Right hindlimb (tissue), 1 donor: Measurements from ENCODE around the gene DGCR8.

Experiments
- DNase-seq: peaks from one replicate; pipeline ENCODE4 v3.0.0-alpha.2; 2018

The DGCR8 gene

GRCh38 chr22:20140521-20140964 is 60.5 kb downstream of the DGCR8 start:
- no peak for DNase-seq

GRCh38 chr22:20141186-20142077 is 61.4 kb downstream of the DGCR8 start:
- no peak for DNase-seq

- no peak for DNase-seq
Measured at GRCh38 chr22:20142711-20143621, 62.9 kb downstream of the DGCR8 start.

GRCh38 chr22:20143883-20144665 is 64.0 kb downstream of the DGCR8 start:
- no peak for DNase-seq

- no peak for DNase-seq
Measured at GRCh38 chr22:20145206-20145831, 65.3 kb downstream of the DGCR8 start.

GRCh38 chr22:20145832-20146223 is 65.8 kb downstream of the DGCR8 start:
- DNase-seq, result no peak

GRCh38 chr22:20146777-20147176 is 66.7 kb downstream of the DGCR8 start:
- DNase-seq, result no peak

GRCh38 chr22:20147237-20147988 is 67.4 kb downstream of the DGCR8 start:
- no peak for DNase-seq

GRCh38 chr22:20148414-20148813 is 68.4 kb downstream of the DGCR8 start:
- no peak for DNase-seq

GRCh38 chr22:20149257-20150250 is 69.5 kb downstream of the DGCR8 start:
- DNase-seq, result no peak

GRCh38 chr22:20150381-20151275 is 70.6 kb downstream of the DGCR8 start, which contains the start of gene CCDC188:
Gene CCDC188, minus strand, starts transcription at chr22:20151055. Its CDS starts 69 bp downstream, at chr22:20150986.
- no peak for DNase-seq

GRCh38 chr22:20151276-20151588 is 71.2 kb downstream of the DGCR8 start:
- no peak for DNase-seq

- no peak for DNase-seq
Measured at GRCh38 chr22:20152464-20152890, 72.4 kb downstream of the DGCR8 start.

- no peak for DNase-seq
Measured at GRCh38 chr22:20153945-20154344, 73.9 kb downstream of the DGCR8 start.

- no peak for DNase-seq
Measured at GRCh38 chr22:20154602-20155187, 74.7 kb downstream of the DGCR8 start.

GRCh38 chr22:20155330-20156041 is 75.4 kb downstream of the DGCR8 start:
- peak; percentile 61 for DNase-seq

- DNase-seq, result no peak
Measured at GRCh38 chr22:20156042-20156389, 76.0 kb downstream of the DGCR8 start.
